ENCODE data around the gene ZC3H6.
"Not testable (repeated sequence)": the region's sequence is repeated elsewhere in the genome, so short reads cannot be mapped to it uniquely, and the experiment has no call there.

Gene ZC3H6

DNA sequence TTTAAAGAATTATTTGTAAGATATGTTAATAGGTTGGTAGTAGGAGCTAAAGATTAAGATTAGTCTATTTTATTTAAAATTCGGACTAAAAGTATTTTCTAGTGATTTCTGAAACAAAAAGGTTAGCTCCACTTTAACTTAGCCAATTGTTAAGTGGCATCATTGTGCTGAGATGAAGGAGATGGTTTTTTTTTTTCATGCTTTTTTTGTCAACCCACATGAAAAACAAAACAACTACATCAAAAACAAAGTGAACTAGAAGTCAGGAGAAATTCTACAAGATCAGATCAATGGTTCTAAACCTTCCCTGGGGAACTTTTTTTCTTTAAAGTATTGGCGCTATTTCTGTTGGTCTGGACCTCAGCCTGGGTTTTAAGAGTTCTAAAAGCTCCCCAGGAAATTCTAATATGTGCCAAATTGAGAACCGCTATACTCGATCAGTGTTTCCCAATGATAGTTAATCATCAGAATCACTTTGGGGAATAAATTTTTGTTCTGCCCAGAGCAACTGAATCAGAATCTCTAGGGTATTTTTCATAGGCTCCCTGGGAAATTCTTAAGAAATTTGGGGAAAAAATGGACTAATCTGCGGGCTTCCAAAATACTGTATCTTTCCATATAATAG is 2.3 kb downstream of the ZC3H6 start:
- in situ Hi-C loops (cut with MboI; ENCODE audit: low sequenced_read_pairs) = no loop called here

DNA sequence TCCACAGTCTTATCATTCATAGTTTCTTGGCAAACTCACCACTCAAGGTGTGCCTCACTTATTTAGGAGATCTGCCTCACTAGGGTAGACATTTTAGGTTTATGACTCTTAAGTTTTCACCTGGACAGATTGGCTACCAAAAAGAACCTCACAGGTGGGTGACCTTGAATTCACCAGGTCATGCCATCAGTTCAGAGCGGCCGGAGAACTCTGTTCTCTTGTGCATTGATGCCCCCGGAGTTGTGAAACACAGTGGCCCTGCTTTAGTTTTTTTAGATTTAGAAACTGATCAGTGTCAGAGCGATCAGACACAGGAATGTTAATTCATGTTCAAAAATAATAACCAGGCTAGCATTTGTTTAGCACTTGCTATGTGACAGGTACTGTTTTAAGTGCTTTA is 6.7 kb downstream of the ZC3H6 start:
- in situ Hi-C loops (cut with MboI; ENCODE audit: low sequenced_read_pairs) = not testable (repeated sequence)

DNA sequence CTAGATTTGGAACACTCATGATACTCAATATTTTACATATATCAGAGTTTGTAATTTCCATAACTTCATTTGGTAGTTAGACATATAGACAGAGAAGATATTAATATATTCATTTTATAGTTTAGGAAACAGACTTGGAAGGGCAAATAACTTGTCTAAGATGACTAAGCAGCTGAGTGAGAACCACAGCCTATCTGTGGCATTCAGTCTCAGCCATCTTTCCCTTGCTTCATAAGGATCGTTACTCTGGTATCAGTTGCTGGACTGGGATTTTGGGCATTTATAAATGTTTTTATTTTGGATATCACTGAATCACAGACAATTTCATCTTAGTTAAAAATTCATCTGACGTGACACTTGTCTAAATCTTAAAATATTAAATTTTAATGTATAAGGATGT is 8.1 kb downstream of the ZC3H6 start:
- in situ Hi-C loops (cut with MboI; ENCODE audit: low sequenced_read_pairs) = not testable (repeated sequence)

DNA sequence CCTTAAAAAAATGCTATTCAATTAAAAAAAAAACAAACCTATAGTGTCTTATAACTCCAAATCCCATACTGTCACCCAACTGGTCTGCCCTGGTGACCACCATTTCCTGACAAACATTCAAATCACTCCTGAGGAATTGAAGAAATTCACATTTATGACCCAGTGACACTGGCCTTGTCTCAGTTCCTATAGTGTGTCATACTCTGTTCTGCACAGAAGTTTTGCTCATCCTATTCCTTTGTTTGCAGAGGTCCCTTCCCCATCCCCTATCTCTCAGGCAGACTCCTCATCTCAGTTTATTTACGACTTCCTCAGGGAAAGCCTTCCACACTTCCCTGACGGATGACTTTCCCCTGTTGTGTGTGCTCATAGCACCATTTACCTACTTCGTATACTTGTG is 14.7 kb downstream of the ZC3H6 start:
- in situ Hi-C loops (cut with MboI; ENCODE audit: low sequenced_read_pairs) = no loop called here

DNA sequence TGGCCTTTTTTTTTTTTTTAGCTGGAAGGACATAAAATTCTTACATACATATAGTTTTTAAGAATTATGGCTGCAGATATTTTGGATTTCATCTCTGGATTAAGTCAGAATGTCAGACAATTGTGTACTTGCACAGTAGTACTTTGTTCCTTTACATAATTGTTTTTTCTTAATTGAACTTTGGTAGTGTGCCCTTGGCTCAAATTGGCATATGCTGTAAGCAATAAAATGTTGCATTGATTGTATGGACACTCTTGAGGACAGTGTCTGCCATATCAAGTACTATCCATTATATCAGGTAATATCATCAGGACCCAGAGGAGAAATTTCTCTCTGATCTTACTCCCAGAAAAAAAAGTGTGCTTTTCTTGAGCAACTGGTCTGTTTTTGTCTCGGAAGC is 15.3 kb downstream of the ZC3H6 start:
- in situ Hi-C loops (cut with MboI; ENCODE audit: low sequenced_read_pairs) = no loop called here

DNA sequence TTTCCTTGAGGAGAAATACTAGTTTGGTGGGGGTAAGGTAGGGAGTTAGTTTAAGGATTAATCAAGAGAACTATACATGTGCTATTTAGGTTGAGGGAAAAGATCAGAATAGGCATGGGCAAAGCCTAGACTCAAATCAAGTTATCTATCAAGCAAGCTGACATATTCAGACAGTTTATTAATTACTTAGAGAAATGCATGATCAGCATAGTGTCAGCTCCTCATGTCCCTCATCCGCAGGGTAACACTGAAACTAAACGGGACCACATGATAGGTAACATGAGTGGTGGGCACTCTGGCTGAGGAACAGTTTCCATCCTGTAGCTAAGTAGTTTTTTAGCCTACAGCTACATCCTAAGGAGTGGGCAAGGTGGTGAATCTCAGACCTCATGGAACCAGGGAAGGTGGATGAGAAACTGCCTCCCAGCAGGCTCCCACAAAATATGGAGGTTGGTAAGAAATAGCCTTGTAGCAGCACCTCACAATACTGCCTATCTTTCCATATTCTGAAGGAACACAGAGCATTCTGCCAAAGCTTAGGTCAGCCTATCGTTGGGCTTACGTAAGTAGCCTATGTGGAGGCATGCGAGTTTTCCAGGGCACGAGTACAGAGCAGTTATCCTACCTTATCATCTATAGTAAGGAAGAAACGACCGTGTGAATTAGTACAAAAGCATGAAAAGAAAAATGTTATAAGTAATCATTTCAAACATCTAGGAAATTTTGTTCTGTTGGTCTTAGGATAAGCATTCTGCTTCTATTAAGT is 18.4 kb downstream of the ZC3H6 start:
- in situ Hi-C loops (cut with MboI; ENCODE audit: low sequenced_read_pairs) = no loop called here

DNA sequence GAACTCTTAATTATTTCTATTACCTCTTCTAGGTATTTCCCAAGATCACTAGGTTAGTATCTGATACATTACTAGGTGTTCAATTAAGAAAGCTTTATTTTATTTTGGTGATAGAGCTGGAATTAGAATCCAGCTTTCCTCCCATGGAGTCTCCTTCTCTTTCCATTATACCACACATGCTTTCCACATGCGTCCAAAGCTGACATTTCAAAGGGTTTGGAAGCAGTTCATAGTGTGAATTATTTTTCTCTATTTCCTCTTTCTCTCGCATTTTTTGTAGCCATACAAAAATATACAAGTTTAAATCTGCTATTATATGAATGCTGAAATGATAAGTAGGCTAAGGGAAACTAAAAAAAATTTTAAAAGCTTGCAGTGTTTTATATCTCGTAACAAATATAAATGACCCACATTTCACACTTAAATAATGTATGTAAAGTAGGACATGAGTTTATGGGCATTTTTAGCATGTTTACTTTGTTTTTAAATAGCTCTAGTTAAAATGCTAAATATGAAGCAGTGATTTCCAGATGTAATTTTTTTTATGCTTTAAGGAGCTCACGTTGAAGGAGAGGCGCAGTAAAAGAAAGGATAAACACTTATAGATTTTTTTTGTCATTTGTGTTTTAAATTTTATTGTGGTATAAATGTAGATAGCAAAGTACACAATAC is 20.1 kb downstream of the ZC3H6 start:
- in situ Hi-C loops (cut with MboI; ENCODE audit: low sequenced_read_pairs) = no loop called here

DNA sequence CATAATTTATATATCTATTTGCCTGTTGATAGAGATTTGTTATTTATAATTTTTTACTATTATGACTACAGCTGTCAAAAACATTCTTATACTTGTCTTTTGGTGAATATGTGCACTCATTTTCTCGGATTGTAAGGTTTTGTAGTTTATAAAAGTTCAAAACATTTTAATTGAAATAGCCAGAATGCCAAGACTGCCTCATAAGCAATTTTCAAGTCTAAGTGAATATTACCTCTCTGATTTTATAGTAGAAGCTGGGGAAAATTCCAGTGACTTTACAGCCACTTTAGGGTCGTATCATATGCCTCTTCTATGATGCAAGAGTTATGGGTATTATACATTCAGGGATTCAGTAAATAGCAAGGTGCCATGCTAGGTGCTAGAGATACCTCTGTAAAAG is 21.0 kb downstream of the ZC3H6 start:
- in situ Hi-C loops (cut with MboI; ENCODE audit: low sequenced_read_pairs) = no loop called here

DNA sequence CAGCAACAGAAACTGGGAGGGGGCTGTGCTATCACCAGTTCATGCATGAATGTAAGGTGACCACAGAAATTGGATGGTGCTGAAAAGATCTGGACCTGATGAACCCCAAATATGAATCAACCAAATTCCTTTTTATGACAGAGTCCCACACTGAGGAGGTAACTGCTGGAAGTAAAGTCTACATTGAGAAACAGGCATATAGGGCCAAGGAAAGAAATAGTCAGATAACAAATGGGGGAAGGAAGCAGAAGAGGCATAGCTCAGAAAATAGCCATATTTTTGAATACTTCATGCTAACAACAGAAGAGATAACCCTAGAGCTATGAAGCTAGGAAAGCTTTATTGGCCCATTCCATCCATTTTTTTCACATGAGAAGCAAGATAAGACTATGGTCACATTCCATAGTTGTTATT is 25.8 kb downstream of the ZC3H6 start:
- in situ Hi-C loops (cut with MboI; ENCODE audit: low sequenced_read_pairs) = no loop called here

DNA sequence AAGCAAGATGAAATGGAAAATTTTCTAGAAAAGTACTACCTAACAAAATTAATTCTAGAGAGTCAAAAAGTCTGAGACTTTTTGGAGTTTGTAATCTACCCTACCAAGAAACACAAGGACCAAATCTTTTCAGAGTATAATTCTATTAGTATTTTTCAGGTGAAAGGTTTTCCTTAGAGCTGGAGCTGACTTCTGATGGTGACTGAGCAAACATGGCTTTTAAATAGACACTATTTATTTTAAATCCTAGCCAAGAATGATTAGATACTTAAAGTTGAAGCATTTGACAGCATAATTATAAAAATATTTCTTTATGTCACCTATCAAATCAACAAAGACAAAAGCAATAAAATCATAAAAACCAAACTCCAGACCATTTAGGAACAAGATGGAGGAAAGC is 26.6 kb downstream of the ZC3H6 start:
- in situ Hi-C loops (cut with MboI; ENCODE audit: low sequenced_read_pairs) = no loop called here

DNA sequence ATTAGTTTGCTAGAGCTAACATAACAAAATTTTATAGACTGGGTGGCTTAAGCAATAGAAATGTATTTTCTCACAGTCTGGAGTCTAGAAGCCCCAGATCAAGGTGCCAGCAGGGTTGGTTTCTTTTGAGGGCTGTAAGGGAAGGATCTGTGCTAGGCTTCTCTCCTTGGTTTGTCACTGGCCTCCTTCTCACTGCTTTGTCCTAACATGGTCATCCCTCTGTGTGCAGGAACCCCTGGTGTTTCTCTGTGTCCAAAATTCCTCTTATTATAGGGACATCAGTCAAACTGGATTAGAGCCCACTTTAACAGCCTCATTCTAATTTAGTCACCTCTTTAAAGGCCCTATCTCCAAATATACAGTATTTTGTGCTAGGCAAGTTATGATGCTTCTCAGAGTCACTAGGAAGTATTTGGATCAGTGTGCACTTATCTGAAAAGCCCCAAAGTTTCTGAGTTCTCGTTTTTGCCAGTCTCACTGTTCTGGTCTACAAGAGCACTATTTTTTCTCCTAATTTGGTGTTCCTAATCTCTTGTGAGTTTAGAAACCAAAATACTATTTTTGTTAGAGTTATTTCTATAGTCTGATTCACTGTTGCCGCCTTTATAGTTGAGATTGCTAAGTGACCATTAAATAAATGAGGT is 29.0 kb downstream of the ZC3H6 start:
- in situ Hi-C loops (cut with MboI; ENCODE audit: low sequenced_read_pairs) = no loop called here

DNA sequence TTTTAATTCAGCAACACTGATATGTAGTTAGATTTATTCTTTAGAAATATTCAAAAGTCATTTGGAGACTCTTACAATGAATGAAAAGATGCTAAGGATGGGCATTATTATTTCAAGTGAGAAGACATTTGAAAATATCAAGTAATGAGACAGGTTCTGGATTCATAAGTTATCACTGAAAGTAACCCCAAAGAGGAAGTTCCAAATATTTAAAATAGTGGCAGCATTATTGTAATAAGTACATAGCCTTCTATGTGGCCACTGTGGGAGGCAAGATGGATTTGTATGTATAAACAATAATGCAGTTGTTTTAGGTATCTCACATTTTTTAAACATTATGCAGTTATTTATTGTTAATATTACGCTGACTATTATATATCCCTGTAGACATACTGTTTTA is 29.7 kb downstream of the ZC3H6 start:
- in situ Hi-C loops (cut with MboI; ENCODE audit: low sequenced_read_pairs) = no loop called here

DNA sequence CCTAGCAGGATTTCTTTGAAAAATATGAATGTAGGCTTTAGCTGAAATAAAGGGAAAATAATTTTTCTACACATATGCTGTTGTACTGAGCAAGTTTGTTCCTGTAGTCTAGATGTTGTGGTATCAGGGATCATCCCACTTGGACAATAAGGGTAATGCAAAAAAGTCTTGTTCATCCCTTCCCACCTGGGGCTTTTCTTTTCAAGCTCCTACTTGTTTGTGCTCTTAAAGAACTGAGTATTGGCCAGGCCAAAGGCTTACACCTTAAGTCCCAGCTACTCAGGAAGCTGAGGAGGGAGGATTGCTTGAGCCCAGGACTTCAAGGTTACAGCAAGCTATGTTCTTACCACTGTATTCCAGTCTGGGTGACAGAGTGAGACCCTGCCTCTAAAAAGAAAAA is 35.5 kb downstream of the ZC3H6 start:
- in situ Hi-C loops (cut with MboI; ENCODE audit: low sequenced_read_pairs) = no loop called here

DNA sequence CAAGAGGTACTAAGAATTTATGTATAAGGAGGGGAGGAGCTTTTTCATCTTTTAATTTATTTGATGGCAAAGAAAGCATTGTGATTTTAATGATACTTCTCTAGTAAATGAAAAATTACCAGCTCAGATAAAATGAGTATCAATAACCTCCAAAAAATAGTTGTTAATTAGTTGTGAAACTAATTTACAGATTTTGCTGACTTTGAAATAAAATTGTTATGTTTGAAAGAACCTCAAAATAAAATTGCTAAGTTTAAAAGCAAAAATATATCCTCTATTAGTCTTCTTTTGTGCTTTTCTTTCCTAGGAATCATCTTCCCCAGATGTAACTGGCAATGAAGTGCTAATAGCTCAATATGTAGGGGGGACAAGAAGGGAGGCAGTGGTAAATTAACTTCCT is 36.5 kb downstream of the ZC3H6 start:
- in situ Hi-C loops (cut with MboI; ENCODE audit: low sequenced_read_pairs) = no loop called here

DNA sequence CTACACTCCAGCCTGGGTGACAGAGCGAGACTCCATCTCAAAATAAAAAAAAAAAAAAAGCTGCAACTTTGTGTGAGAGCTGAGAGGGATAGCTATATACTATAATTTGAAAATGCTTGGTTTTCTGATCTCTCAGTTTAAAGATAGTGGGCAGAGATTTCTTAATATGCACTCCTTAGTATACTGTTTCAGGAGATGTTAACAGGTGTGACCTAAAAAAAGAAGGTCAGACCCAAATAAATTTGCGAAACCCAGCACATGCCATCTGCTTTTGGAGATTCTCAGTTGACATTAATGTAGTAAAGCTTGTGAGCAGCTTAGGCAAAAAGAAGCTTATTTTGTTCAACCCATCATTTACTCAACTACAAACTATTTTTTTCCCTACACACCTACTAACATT is 37.4 kb downstream of the ZC3H6 start:
- in situ Hi-C loops (cut with MboI; ENCODE audit: low sequenced_read_pairs) = no loop called here

DNA sequence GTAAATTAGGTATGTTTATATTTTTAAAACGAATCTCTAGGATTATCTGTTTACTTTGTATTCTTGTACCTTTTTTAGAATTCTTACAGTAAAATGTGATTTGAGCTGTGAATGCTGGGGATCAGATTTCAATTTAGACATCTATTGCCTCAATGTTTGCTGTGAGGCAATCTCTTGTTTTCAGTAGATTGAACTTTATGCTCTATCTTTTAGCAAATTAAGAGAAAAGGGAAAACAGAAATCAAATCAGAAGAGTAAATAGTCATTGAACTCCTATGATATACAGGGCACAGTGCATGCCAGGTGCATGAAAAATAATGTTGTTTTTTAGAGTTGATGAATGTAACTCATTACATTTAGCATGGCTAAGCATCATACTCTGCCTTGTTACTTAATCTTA is 39.5 kb downstream of the ZC3H6 start:
- in situ Hi-C loops (cut with MboI; ENCODE audit: low sequenced_read_pairs) = no loop called here

DNA sequence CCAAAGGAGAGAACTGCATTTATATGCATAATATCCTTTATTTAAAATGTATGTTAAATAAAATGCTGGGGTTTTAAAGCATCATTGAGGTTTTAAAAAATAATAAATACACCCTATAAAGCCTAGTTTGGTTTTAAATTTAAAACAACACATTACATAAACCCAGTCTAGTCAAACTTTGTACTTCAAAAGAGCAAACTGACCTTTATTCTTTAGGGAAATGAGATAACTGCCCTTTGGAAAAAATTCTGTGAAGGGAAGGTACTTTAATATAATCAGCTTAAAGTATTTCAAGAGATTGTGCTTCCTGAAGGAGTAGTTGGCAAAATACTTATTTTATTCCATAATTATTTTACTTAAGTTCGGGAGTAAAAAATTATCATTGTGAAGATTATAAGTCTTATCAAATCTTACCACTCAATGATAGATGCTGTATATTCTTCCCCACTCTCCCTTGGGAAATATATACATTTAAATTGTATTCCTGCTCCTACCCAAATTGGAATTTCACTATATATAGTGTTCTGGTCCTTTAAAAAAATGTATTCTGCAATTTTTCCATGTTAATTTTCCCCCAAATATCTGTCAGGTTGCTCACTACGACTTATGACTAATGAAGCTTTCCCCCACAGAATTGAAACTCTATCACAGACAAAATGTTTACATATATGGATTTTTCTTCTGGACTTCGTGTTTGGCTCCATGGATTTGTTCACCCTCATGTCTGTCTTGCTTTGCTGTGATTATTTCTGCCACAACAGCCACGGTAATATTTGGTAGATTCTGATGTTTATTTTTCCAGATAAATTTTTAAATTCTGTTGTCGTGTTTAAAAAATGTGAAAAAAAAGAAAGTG is 42.1 kb downstream of the ZC3H6 start:
- in situ Hi-C loops (cut with MboI; ENCODE audit: low sequenced_read_pairs) = no loop called here

DNA sequence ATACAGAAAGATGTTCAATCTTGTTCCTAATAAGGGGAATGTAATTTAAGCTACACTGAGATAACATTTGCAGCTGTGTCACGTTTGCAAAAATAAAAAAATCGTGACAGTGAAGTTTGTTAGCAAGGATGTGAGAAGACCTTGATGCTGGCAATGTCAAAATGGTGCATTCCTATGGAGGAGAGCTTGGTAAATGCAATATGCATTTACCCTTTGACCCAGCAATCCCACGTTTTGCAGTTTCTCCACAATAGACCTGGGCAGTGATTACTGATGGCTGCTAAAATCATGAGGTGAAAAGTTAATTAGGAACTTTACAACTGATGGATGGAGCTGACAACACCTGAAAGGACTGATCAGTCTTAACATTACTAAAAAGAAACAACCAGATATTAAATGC is 43.1 kb downstream of the ZC3H6 start:
- in situ Hi-C loops (cut with MboI; ENCODE audit: low sequenced_read_pairs) = no loop called here

DNA sequence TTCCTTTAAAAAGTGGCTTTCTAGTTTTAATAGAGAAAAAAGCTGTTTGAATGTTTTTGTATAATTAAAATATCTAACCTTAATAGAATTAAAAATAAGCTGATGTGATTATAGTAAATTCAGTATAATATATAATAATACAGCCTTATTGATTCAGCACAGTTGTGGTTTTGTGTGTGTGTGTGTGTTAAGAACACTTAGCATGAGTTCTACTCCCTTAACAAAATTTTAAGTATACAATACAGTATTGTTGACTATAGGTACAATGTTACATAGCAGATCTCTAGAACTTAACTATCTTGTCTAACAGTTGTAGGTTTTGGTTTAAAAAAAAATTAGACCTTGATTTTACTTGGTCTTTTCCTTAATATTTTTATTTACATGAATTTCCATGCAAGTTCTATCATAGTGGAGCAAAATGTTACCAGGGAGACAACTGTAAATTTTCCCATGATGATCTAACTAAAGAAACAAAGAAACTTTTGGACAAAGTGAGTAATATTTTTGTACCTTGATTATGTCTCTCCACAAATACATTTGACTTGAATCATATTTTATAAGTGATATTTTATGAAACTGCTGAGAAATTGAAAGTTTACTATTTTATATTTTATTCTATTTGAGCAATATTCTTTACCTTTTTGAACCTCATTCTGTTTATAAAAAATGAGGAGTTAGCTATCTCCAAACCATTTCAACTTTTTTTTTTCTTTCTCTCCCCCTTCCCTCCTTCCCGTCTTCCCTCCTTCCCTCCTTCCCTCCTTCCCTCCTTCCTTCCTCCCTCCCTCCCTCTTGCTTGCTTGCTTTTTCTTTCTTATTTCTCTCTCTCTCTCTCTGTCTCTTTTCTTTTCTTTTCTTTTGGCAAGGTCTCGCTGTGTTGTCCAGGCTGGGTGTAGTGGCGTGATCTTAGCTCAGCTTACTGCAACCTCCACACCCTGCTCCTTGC is 46.3 kb downstream of the ZC3H6 start:
- in situ Hi-C loops (cut with MboI; ENCODE audit: low sequenced_read_pairs) = no loop called here

DNA sequence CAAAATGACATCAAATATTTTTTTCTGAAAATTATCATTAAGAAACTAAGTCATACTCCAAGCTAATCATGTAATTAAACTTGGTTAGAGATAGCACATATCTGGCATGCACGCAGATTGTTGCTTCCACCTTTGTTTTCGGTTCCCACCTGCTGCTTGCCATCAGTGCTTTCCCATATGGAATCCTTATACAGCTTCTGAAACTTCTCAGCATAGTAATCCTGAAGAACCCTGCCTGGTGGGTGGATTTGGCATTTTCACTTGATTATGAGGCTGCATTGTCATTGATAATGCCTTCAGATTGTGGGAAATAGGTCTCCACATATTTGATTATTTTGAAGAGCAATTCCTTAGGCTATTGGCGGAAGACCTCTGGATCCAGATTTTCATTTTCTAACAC is 47.5 kb downstream of the ZC3H6 start:
- in situ Hi-C loops (cut with MboI; ENCODE audit: low sequenced_read_pairs) = no loop called here

Measured in HL-60/S4 treated with phorbol 12-myristate 13-acetate at 8.2 ng/mL for 4 days and 3 days (cell line).